B cell (primary cell): ENCODE results near the gene PRELID2. TPM values are rescaled to one million over a fixed set of nuclear protein-coding genes. Genes with fewer than 3 reads are reported as not detected.

Experiments used
- ATAC-seq: fragments of 200-7000 bp; cut with Tn5 transposase; one replicate; pipeline ENCODE4 v1.10.0; 2021; ENCODE audit warnings: low read depth, mild to moderate bottlenecking, moderate number of reproducible peaks, moderate library complexity
- CTCF ChIA-PET: fragments of 350-600 bp; sonication (Branson Sonifier 250); formaldehyde crosslinking; loops from one replicate; lab custom pipeline; 2021; ENCODE audit warnings: antibody characterized with exemption, inconsistent platforms; lab: Charles Lee
- POLR2A ChIA-PET: fragments of 350-600 bp; sonication (Branson Sonifier 250); formaldehyde crosslinking; loops from one replicate; lab custom pipeline; 2021; ENCODE audit warnings: antibody characterized with exemption; lab: Charles Lee
- DNase-seq: peaks from one replicate; pipeline ENCODE4 v3.0.0; 2013
- H2AFZ ChIP-seq: 2 replicates; pipeline ENCODE4 v1.6.1; 2012; ENCODE audit warnings: mild to moderate bottlenecking, low read depth, low read length; ENCODE audit not compliant: insufficient read depth, poor library complexity, severe bottlenecking
- H3K27ac ChIP-seq, 2 donors: 1 replicate in 1 of 2; 2 replicates in 1 of 2; pipeline ENCODE4 v1.5.1; 2012 to 2013; ENCODE audit warnings: low read length in 2 of 2, mild to moderate bottlenecking in 2 of 2, moderate library complexity in 1 of 2
- H3K27me3 ChIP-seq, 4 experiments: fragments of 200-600 bp in 1 of 4; sonication (generic) in 1 of 4; replicated peaks in 1 of 4; 1 replicate in 2 of 4; 2 replicates in 2 of 4; pipeline versions ENCODE4 v1.6.1 to v1.7.0; 2013 to 2016; ENCODE audit warnings: low read length in 3 of 4, mild to moderate bottlenecking in 2 of 4, mixed read lengths in 1 of 4, moderate library complexity in 1 of 4; ENCODE audit not compliant: insufficient read depth in 4 of 4, control insufficient read depth in 3 of 4; ENCODE audit errors: control extremely low read depth in 1 of 4
- H3K36me3 ChIP-seq, 2 experiments: replicated peaks in 1 of 2; 1 replicate in 1 of 2; 2 replicates in 1 of 2; pipeline versions ENCODE4 v1.6.1 to v1.7.1; 2013; ENCODE audit warnings: low read length in 1 of 2; ENCODE audit not compliant: insufficient read depth in 2 of 2, control insufficient read depth in 1 of 2; ENCODE audit errors: control extremely low read depth in 1 of 2, extremely low read depth in 1 of 2
- H3K4me1 ChIP-seq, 2 donors: fragments of 200-600 bp in 1 of 2; sonication (generic) in 1 of 2; 1 replicate in 1 of 2; 2 replicates in 1 of 2; pipeline versions ENCODE4 v1.5.1 to v1.6.1; 2013 to 2017; ENCODE audit warnings: low read length in 2 of 2; ENCODE audit not compliant: control insufficient read depth in 2 of 2, insufficient read depth in 2 of 2
- H3K4me2 ChIP-seq: replicated peaks from 2 replicates; pipeline ENCODE3; 2012; ENCODE audit warnings: mild to moderate bottlenecking, low read depth, low read length; ENCODE audit not compliant: poor library complexity, severe bottlenecking
- H3K4me3 ChIP-seq, 5 experiments: fragments of 200-600 bp in 1 of 5; sonication (generic) in 1 of 5; 1 replicate in 3 of 5; 2 replicates in 2 of 5; pipeline versions ENCODE4 v1.5.1 to v1.7.0; 2011 to 2016; ENCODE audit warnings: low read length in 4 of 5, mild to moderate bottlenecking in 4 of 5, low read depth in 2 of 5, control low read depth in 1 of 5, moderate library complexity in 1 of 5; ENCODE audit not compliant: insufficient read depth in 1 of 5; ENCODE audit errors: control extremely low read depth in 1 of 5, extremely low read depth in 1 of 5
- H3K79me2 ChIP-seq: fragments of 200-600 bp; sonication (generic); one replicate; pipeline ENCODE4 v1.6.0; 2016; ENCODE audit warnings: low read length; ENCODE audit not compliant: control insufficient read depth, insufficient read depth
- H3K9ac ChIP-seq: fragments of 200-600 bp; sonication (generic); 2 replicates; pipeline ENCODE4 v1.6.1; 2017; ENCODE audit warnings: mild to moderate bottlenecking, low read length, moderate library complexity
- H3K9me3 ChIP-seq, 3 donors: one replicate each; pipeline versions ENCODE4 v1.6.1 to v1.7.1; 2013; ENCODE audit warnings: low read length in 2 of 3; ENCODE audit not compliant: control insufficient read depth in 2 of 3, insufficient read depth in 1 of 3; ENCODE audit errors: control extremely low read depth in 1 of 3
- H4K20me1 ChIP-seq: 2 replicates; pipeline ENCODE4 v1.6.0; 2012; ENCODE audit warnings: mild to moderate bottlenecking, low read length; ENCODE audit not compliant: insufficient read depth, control insufficient read depth, poor library complexity, severe bottlenecking
- H3K27ac Mint-ChIP-seq: one replicate; pipeline ENCODE4 v1.8.0; 2021; ENCODE audit warnings: mixed read lengths
- H3K27me3 Mint-ChIP-seq: one replicate; pipeline ENCODE4 v1.8.0; 2021; ENCODE audit warnings: mixed read lengths
- H3K4me1 Mint-ChIP-seq: one replicate; pipeline ENCODE4 v1.8.0; 2021; ENCODE audit warnings: mixed read lengths
- H3K4me3 Mint-ChIP-seq: one replicate; pipeline ENCODE4 v1.8.0; 2021; ENCODE audit warnings: mixed read lengths
- H3K9me3 Mint-ChIP-seq: one replicate; pipeline ENCODE4 v1.8.0; 2022; ENCODE audit warnings: mixed read lengths; ENCODE audit not compliant: insufficient read depth
- EZH2 ChIP-seq: IDR thresholded peaks from 2 replicates; pipeline ENCODE4 v1.6.1; 2012; ENCODE audit warnings: borderline replicate concordance, low read depth, mild to moderate bottlenecking, moderate library complexity, low read length; ENCODE audit not compliant: insufficient read depth, poor library complexity, severe bottlenecking
- WGBS: methylation state at CpG from one replicate; pipeline ENCODE4 v1.1.5; 2013; ENCODE audit warnings: missing lambda C conversion rate; ENCODE audit not compliant: insufficient coverage; 5-methylcytosine and 5-hydroxymethylcytosine counted together
- intact Hi-C: fragments of 100-400 bp; cut with micrococcal nuclease; formaldehyde crosslinking; loops from one replicate; pipeline ENCODE4 v1.10.0; 2022
- polyA plus RNA-seq: library from polyadenylated mRNA; depleted of rRNA; stranded (reverse); fragments of >200 nt; gene quantifications from 2 replicates; pipeline ENCODE4 v1.2.3, GENCODE V29; 2012
- total RNA-seq, 2 donors: library from RNA; stranded (reverse); fragments of 120-200 nt in 1 of 2; gene quantifications; 1 replicate in 1 of 2; 2 replicates in 1 of 2; pipeline versions ENCODE4 v1.2.3 to v1.2.4, GENCODE V29; 2013 to 2022
- TF ChIP-seq, protein P1 (sequence below): fragments of 200-600 bp; IDR thresholded peaks from one replicate; pipeline ENCODE4 v1.8.0; 2022; ENCODE audit warnings: antibody characterized with exemption, mild to moderate bottlenecking

The PRELID2 gene
- total and polyA plus RNA-seq, 2 donors (not counting 1 experiment from before 2014, with no cell fraction given) = 0.63 to 2.7 TPM

DNA sequence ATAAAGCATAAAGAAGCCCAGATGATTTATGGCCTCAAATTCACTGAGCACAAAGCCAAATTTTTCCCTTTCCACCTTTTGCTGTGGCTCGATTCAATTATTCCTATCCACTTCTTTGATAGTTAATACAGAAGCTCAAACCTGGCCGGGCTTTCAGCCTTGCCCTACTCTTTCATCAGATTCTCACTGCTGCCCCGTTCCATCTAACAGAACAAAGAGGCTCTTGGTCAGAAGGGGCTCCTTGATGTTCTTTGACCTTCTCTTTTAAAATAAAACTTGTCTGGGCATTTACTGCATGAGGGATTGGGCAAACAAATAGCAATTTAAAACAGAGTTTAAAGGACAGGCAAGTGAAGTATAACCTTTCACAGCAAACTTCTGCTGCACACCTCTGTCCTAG, 27.9 kb upstream of the PRELID2 start:
- Mint-ChIP-seq H3K27ac (no peak overlapping the region), H3K9me3 (no peaks in the 10 kb centered on the region), H3K27me3 (peaks cover 26% of the 10 kb centered on the region), H3K4me3 (no peak overlapping the region), H3K4me1 (no peaks in the 10 kb centered on the region)
- no peak for DNase-seq
- WGBS = 86% methylated on average over 1 of the region's 3 CpGs
- Histone ChIP-seq H3K4me2 (no peak overlapping the region), H3K4me1 (no peaks in the 10 kb centered on the region), H3K27ac (no peak overlapping the region), H3K27me3 (peaks cover 0 to 6% (median 4%) of the 10 kb centered on the region in 4 experiments), H3K36me3 (no peaks in the 10 kb centered on the region), H4K20me1 (no peaks in the 10 kb centered on the region), H3K4me3 (no peak overlapping the region), H2AFZ (no peak overlapping the region), H3K9ac (no peak overlapping the region), H3K9me3 (no peaks in the 10 kb centered on the region), H3K79me2 (no peaks in the 10 kb centered on the region)
- ChIA-PET CTCF (no interaction called here), POLR2A (no interaction called here)
- intact Hi-C loops = no loop called here
- ATAC-seq = no peak
- TF ChIP-seq EZH2 = no peak
- TF ChIP-seq, protein P1, sequence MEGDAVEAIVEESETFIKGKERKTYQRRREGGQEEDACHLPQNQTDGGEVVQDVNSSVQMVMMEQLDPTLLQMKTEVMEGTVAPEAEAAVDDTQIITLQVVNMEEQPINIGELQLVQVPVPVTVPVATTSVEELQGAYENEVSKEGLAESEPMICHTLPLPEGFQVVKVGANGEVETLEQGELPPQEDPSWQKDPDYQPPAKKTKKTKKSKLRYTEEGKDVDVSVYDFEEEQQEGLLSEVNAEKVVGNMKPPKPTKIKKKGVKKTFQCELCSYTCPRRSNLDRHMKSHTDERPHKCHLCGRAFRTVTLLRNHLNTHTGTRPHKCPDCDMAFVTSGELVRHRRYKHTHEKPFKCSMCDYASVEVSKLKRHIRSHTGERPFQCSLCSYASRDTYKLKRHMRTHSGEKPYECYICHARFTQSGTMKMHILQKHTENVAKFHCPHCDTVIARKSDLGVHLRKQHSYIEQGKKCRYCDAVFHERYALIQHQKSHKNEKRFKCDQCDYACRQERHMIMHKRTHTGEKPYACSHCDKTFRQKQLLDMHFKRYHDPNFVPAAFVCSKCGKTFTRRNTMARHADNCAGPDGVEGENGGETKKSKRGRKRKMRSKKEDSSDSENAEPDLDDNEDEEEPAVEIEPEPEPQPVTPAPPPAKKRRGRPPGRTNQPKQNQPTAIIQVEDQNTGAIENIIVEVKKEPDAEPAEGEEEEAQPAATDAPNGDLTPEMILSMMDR = no peak

DNA sequence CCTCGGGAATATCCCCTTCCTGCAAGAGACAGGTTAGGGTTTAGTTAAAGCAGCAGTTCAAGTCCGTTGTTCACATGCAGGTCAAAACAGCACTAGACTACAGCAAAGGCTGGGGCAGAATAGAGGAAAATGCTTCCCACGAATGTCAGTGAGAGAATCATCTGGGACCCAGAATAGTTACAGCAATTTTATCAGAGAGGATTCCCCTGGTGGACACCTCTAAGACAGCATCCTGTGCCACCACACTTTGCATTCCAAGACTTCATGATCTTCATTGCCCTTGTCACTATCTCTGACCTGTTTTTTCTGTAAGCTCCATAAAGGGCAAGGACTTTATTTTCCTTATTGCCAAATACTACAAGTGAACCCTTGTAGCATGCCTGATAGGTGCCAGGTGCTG, 24.8 kb upstream of the PRELID2 start:
- H3K36me3 ChIP-seq = no peaks in the 10 kb centered on the region
- H3K27ac Mint-ChIP-seq = no peak overlapping the region
- peaks cover 4% of the 10 kb centered on the region for H3K4me1 Mint-ChIP-seq
- no peak overlapping the region for H2AFZ ChIP-seq
- peaks cover 30% of the 10 kb centered on the region for H3K27me3 Mint-ChIP-seq
- DNase-seq = no peak
- no peaks in the 10 kb centered on the region for H3K9me3 Mint-ChIP-seq
- H3K79me2 ChIP-seq = no peaks in the 10 kb centered on the region
- no peak for ATAC-seq
- peaks cover 0 to 3% of the 10 kb centered on the region in 2 donors for H3K4me1 ChIP-seq
- ChIA-PET POLR2A (no interaction called here), CTCF (interaction anchor here (0.8 kb wide), 1 partner anchor 10 kb away, joined by 3 read pairs; no protein-coding TSS in a partner anchor)
- H3K4me3 ChIP-seq = no peak overlapping the region
- H3K9me3 ChIP-seq = no peaks in the 10 kb centered on the region
- no peak overlapping the region for H3K27ac ChIP-seq
- no peak overlapping the region for H3K9ac ChIP-seq
- 100% methylated on average over 2 of the region's 3 CpGs for WGBS
- H3K27me3 ChIP-seq = peaks cover 0 to 10% (median 4%) of the 10 kb centered on the region in 4 experiments
- intact Hi-C loops = no loop called here
- H4K20me1 ChIP-seq = no peaks in the 10 kb centered on the region
- no peak for TF ChIP-seq EZH2
- TF ChIP-seq, protein P1 = no peak
- no peak overlapping the region for H3K4me3 Mint-ChIP-seq
- H3K4me2 ChIP-seq = no peak overlapping the region
